Fibroblast of mammary gland (primary cell): Measurements from ENCODE around the gene S100A16.

ENCODE experiments used
- DNase-seq: peaks from one replicate; pipeline ENCODE4 v3.0.0-alpha.2; 2010; ENCODE audit warnings: low read depth
- H3K4me3 ChIP-seq: 2 replicates; pipeline ENCODE4 v1.5.1; 2011; ENCODE audit warnings: low read depth, mild to moderate bottlenecking, low read length, moderate library complexity; ENCODE audit not compliant: control insufficient read depth
- TF ChIP-seq, protein P1 (sequence below): conservative IDR thresholded peaks from 2 replicates; pipeline ENCODE4 v1.5.1; 2011; ENCODE audit warnings: low read depth, low read length, inconsistent platforms; ENCODE audit not compliant: control insufficient read depth, insufficient read depth

Gene S100A16

DNA sequence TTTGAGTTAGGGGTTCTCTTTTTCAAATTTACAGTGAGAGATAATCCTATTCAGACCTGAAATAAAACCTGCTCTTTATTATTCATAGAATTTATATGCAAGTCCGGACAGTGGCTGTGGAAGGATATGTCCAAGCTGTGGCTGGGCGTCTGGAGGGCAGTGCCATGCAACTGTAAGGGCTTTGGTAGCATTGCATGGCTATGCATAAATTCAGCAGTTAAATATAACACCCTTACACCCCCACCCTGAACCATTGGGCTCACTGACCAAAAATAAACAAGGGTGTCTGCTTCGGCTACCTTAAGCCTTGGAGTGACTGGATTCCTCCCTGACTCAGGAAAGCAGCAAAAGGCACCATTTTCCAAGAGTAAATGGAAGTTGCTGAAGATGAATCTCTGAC lies 26.3 kb upstream of the S100A16 start:
- TF ChIP-seq, protein P1, sequence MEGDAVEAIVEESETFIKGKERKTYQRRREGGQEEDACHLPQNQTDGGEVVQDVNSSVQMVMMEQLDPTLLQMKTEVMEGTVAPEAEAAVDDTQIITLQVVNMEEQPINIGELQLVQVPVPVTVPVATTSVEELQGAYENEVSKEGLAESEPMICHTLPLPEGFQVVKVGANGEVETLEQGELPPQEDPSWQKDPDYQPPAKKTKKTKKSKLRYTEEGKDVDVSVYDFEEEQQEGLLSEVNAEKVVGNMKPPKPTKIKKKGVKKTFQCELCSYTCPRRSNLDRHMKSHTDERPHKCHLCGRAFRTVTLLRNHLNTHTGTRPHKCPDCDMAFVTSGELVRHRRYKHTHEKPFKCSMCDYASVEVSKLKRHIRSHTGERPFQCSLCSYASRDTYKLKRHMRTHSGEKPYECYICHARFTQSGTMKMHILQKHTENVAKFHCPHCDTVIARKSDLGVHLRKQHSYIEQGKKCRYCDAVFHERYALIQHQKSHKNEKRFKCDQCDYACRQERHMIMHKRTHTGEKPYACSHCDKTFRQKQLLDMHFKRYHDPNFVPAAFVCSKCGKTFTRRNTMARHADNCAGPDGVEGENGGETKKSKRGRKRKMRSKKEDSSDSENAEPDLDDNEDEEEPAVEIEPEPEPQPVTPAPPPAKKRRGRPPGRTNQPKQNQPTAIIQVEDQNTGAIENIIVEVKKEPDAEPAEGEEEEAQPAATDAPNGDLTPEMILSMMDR: no peak
- no peak overlapping the region for H3K4me3 ChIP-seq
- DNase-seq: no peak

GRCh38 chr1:153638261-153638660 lies 25.3 kb upstream of the S100A16 start:
- TF ChIP-seq, protein P1: no peak
- no peak overlapping the region for H3K4me3 ChIP-seq
- no peak for DNase-seq

DNA sequence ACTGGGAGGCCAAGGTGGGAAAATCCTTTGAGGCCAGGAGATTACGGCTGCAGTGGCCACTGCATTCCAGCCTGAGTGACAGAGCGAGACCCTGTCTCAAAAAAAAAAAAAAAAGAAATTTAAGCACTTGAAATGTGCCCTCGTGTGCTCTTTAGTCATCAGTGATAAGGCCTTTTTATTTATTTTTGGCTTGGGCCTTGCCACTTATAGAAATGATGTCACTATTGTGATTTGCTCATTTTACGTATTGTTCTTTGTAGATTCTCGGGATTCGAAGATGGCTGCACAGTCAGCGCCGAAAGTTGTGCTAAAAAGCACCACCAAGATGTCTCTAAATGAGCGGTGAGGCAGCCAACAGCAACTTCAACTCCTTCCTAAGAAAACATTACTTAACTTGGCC lies 23.4 kb upstream of the S100A16 start:
- TF ChIP-seq, protein P1: no peak
- H3K4me3 ChIP-seq: no peak overlapping the region
- no peak for DNase-seq

DNA sequence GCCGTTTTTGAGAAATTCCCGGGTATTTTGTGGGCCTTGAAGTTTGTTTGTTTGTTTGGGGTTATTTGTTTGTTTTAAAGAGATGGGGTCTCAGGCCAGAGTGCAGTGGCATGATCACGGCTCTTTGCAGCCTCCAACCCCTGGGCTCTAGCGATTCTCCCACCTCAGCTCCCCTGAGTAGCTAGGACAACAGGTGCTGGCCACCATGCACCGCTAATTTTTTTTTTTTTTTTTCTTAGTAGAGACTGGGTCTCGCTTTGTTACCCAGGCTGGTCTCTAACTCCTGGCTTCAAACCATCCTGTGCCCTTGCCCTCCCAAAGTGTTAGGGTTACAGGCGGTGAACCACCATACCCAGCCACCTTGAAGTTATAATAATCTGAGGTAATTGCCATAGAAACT lies 22.9 kb upstream of the S100A16 start:
- DNase-seq: no peak
- TF ChIP-seq, protein P1: no peak
- peak overlapping the region; percentile 99 for H3K4me3 ChIP-seq

GRCh38 chr1:153633754-153634665 lies 21.1 kb upstream of the S100A16 start, which contains the start of gene CHTOP:
TSS of gene CHTOP (plus strand) at chr1:153634066. CDS start at chr1:153636589, 2,523 bp downstream.
- DNase-seq: peak; percentile 99
- TF ChIP-seq, protein P1: no peak
- H3K4me3 ChIP-seq: peak within 1 kb of the TSS; percentile 99

GRCh38 chr1:153633161-153633753 lies 20.3 kb upstream of the S100A16 start:
- TF ChIP-seq, protein P1: no peak
- peak overlapping the region; percentile 99 for H3K4me3 ChIP-seq
- DNase-seq: no peak
